ENCODE data around the gene C3orf38.
A peak's percentile ranks its signal among the peaks of the same experiment; 100 is the strongest.
"Not testable (repeated sequence)": the region's sequence is repeated elsewhere in the genome, so short reads cannot be mapped to it uniquely, and the experiment has no call there.

C3orf38 gene

DNA sequence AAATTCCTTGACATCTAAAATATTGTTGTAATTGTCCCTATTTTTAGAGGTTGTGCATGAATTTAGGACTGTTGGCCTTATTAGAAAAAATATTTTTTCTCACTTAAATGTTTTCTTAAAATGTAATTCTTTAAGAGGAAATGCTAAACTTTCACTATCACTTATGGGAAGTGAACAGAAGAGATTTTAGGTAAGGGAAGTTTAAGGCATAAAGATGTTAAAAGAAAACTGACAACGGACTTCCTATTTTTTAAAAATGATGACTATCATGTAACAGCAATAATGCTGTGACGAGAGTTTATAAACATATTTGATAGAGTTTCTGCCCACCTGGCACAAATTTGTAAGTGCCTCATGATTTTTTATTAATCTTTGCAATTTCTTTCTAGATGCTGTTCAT is 3.1 kb downstream of the C3orf38 start:
- DNase-seq (ENCODE audit: low read depth), result no peak

- no peak for DNase-seq (ENCODE audit: low read depth)
These were observed 16.7 kb downstream of the C3orf38 start for GRCh38 chr3:88166419-88166971.

DNA sequence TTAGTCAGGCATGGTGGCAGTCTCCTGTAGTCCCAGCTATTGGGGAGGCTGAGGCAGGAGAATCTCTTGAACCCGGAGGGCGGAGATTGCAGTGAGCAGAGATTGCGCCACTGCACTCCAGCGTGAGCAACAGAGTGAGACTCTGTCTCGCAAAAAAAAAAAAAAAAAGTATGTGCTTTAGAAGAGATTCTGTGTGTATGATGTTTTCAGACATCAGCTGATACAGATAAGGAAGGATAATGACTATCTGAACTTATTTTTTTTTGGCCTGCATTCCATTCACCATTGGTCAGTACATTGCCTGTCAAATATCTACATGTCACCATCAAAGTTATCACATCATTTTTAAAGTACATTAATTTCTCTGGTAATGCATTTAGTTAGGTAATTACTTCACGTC is 17.4 kb downstream of the C3orf38 start:
- no peak for DNase-seq (ENCODE audit: low read depth)

GRCh38 chr3:88167704-88168103 is 17.9 kb downstream of the C3orf38 start:
- no peak for DNase-seq (ENCODE audit: low read depth)

- DNase-seq (ENCODE audit: low read depth), result no peak
These were observed 18.4 kb downstream of the C3orf38 start for GRCh38 chr3:88168171-88168570.

DNA sequence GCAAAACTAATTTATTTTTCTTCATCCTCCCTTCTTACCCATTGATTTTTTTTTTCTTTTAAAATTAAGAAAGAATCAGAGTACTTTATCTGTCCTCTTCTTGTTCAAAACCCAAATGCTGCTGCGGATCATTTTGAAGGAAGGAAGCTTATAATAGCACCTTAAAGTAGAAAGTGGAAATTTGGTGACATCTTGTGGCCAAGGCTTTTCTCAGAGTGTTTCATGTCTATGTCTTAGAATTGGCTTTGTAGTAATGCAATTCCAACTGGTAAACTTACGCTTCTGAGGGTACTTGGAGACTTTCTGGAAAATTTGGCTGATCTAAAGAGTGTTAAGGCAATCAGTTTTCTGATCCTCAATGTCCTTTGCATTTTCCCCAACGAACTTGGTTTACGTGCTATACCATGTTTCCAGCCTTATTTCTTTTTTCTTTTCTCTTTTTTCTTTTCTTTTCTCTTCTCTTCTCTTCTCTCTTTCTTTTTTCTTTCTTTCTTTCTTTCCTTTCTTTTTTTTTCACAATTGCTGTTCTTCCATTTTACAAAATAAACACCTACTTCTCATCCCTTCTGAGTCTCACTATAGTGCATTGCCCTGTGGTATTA is 30.7 kb downstream of the C3orf38 start:
- peak; percentile 19 for DNase-seq (ENCODE audit: low read depth)

DNA sequence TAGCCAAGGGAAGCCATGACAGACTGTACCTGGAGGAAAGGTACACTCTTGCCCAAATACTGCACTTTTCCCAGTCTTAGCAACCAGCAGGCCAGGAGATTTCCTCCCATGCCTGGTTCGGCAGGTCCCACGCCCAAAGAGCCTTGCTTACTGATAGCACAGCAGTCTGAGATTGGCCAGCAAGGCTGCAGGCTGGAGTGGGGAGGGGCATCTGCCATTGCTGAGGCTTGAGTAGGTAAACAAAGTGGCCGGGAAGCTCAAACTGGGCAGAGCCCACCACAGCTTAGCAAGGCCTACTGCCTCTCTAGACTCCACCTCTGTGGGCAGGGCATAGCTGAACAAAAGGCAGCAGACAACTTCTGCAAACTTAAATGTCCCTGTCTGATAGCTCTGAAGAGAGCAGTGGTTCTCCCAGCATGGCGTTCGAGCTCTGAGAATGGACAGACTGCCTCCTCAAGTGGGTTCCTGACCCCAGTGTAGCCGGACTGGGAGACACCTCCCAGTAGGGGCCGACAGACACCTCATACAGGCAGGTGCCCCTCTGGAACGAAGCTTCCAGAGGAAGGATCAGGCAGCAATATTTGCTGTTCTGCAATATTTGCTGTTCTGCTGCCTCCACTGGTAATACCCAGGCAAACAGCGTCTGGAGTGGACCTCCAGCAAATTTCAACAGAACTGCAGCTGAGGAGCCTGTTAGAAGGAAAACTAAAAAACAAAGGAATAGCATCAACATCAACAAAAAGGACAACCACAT is 32.6 kb downstream of the C3orf38 start:
- DNase-seq (ENCODE audit: low read depth), result not testable (repeated sequence)

GRCh38 chr3:88188436-88188835 is 38.7 kb downstream of the C3orf38 start:
- DNase-seq (ENCODE audit: low read depth), result no peak

DNA sequence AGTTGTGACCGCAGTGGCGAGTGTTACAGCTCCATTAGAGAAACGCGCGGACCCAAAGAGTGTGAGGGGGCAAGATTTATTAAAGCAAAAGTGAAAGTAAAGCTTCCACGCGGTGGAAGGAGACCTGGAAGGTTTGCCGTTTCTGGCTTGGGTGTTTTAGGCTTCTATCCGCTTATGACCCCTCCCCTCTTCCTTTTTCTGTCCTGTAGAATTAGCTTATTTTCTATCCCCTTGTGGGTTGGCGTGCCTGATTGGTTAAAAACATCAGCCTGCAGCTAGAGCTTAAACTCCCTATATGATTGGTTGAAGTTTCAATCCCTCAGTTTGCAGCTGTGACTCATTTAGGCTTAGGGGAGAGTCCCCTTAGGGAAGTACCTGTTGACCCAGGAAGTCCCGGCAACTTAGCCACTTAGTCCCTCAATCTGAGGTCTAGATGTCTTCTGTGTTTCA is 39.6 kb downstream of the C3orf38 start:
- no peak for DNase-seq (ENCODE audit: low read depth)

DNA sequence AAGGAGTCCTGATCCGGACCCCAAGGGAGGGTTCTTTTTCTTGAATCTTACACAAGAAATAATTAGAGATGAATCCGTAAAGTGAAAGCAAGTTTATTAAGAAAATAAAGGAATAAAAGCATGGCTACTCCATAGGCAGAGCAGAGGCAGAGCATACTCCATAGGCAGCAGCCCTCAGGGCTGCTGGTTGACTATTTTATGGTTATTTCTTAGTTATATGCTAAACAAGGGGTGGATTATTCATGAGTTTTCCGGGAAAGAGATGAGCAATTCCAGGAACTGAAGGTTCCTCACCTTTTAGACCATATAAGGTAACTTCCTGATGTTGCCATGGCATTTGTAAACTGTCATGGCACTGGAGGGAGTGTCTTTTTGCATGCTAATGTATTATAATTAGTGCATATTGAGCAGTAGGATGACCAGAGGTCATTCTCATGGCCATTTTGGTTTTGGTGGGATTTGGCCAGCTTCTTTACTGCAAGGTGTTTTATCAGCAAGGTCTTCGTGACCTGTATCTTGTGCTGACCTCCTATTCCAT is 42.2 kb downstream of the C3orf38 start:
- no peak for DNase-seq (ENCODE audit: low read depth)

- no peak for DNase-seq (ENCODE audit: low read depth)
These were observed 42.9 kb downstream of the C3orf38 start for GRCh38 chr3:88192631-88193030.

DNA sequence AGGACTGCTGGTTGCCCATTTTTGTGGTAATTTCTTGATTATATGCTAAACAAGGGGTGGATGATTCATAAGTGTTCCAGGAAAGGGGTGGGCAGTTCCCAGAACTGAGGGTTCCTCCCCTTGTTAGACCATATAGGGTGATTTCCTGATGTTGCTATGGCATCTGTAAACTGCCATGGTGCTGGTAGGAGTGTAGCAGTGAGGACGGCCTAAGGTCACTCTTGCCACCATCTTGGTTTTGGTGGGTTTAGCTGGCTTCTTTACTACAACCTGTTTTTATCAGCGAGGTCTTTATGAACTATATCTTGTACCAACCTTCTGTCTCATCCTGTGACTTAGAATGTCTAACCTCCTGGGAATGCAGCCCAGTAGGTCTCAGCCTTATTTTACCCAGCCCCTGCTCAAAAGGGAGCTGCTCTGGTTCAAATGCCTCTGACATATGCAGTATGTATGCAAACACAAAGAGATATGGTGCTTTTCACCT is 46.2 kb downstream of the C3orf38 start:
- DNase-seq (ENCODE audit: low read depth), result no peak

DNA sequence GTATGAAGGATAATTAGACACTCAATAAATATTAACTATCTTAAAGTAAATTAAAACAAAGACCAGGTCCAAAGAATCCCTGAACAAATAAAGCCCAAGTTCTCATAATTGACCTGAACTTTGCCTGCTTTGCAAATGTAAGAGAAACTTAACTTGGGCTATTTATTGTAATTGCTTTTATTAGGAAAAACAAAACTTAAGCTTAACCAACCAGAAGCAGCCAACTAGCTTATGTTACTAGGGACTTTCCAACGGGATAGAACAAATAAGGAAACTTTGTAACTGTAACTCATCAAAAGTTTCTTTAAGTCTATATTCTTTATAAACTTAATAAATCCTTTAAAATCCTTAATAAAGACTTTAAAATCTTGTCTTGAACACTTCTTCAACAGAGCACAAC is 48.4 kb downstream of the C3orf38 start:
- no peak for DNase-seq (ENCODE audit: low read depth)

- no peak for DNase-seq (ENCODE audit: low read depth)
These were observed 53.9 kb downstream of the C3orf38 start for GRCh38 chr3:88203642-88204055.
